CD8-positive, alpha-beta memory T cell (primary cell): ENCODE data around the gene RCN1. TPM values are rescaled to one million over a fixed set of nuclear protein-coding genes. Genes with fewer than 3 reads are reported as not detected.

Experiments
- CTCF ChIA-PET: fragments of 350-600 bp; sonication (Branson Sonifier 250); formaldehyde crosslinking; loops from one replicate; lab custom pipeline; 2021; ENCODE audit warnings: antibody characterized with exemption; lab: Charles Lee
- POLR2A ChIA-PET: fragments of 350-600 bp; sonication (Branson Sonifier 250); formaldehyde crosslinking; loops from one replicate; lab custom pipeline; 2021; ENCODE audit warnings: antibody characterized with exemption; lab: Charles Lee
- DNase-seq, 5 donors: peaks; one replicate each; pipeline versions ENCODE4 v3.0.0 to v3.0.0-alpha.2; 2020 to 2022; ENCODE audit warnings: mixed read lengths in 1 of 5
- H3K27ac ChIP-seq: one replicate; pipeline ENCODE4 v1.7.0; 2013; ENCODE audit warnings: low read depth, mild to moderate bottlenecking, low read length, moderate library complexity
- H3K27me3 ChIP-seq: 2 replicates; pipeline ENCODE4 v1.7.0; 2013; ENCODE audit warnings: low read length, mild to moderate bottlenecking; ENCODE audit not compliant: insufficient read depth, poor library complexity, severe bottlenecking
- H3K36me3 ChIP-seq: 2 replicates; pipeline ENCODE4 v1.7.0; 2013; ENCODE audit warnings: mild to moderate bottlenecking, low read length, moderate library complexity; ENCODE audit not compliant: insufficient read depth
- H3K4me1 ChIP-seq: 2 replicates; pipeline ENCODE4 v1.7.0; 2013; ENCODE audit warnings: mild to moderate bottlenecking, low read length, moderate library complexity; ENCODE audit not compliant: insufficient read depth
- H3K4me3 ChIP-seq: 2 replicates; pipeline ENCODE4 v1.7.0; 2013; ENCODE audit warnings: mild to moderate bottlenecking, low read length
- H3K9me3 ChIP-seq: 2 replicates; pipeline ENCODE4 v1.7.0; 2013; ENCODE audit warnings: mild to moderate bottlenecking, low read length
- H3K27ac Mint-ChIP-seq, 8 donors: one replicate each; pipeline ENCODE4 v1.8.0; 2020 to 2021; ENCODE audit warnings: mixed read lengths in 8 of 8, mild to moderate bottlenecking in 6 of 8, inconsistent platforms in 3 of 8, moderate library complexity in 3 of 8
- H3K27me3 Mint-ChIP-seq, 2 donors: one replicate each; pipeline ENCODE4 v1.8.0; 2020 to 2021; ENCODE audit warnings: mixed read lengths in 2 of 2, mild to moderate bottlenecking in 1 of 2, moderate library complexity in 1 of 2
- H3K36me3 Mint-ChIP-seq, 3 donors: one replicate each; pipeline ENCODE4 v1.8.0; 2020 to 2021; ENCODE audit warnings: mixed read lengths in 3 of 3, inconsistent platforms in 1 of 3, mild to moderate bottlenecking in 1 of 3
- H3K4me1 Mint-ChIP-seq, 3 donors: one replicate each; pipeline ENCODE4 v1.8.0; 2020 to 2021; ENCODE audit warnings: mixed read lengths in 3 of 3, inconsistent platforms in 1 of 3, mild to moderate bottlenecking in 1 of 3
- H3K4me3 Mint-ChIP-seq, 7 donors: one replicate each; pipeline ENCODE4 v1.8.0; 2020 to 2021; ENCODE audit warnings: mixed read lengths in 7 of 7, mild to moderate bottlenecking in 6 of 7, moderate library complexity in 4 of 7, inconsistent platforms in 2 of 7
- H3K9me3 Mint-ChIP-seq, 5 donors: one replicate each; pipeline ENCODE4 v1.8.0; 2020 to 2022; ENCODE audit warnings: mixed read lengths in 5 of 5, mild to moderate bottlenecking in 3 of 5, moderate library complexity in 2 of 5, inconsistent platforms in 1 of 5
- polyA plus RNA-seq: library from polyadenylated mRNA; unstranded; fragments of 300-500 nt; fragmentation: Illumina TruSeq; gene quantifications from one replicate; pipeline ENCODE4 v1.2.3, GENCODE V29; 2021
- total RNA-seq, 2 experiments: library from RNA; stranded (reverse); gene quantifications; one replicate each; pipeline ENCODE4 v1.2.3, GENCODE V29; 2021

Gene RCN1
- total and polyA plus RNA-seq, 3 experiments from 2014 or later: 23.6 to 35.1 (median 30.9) TPM

DNA sequence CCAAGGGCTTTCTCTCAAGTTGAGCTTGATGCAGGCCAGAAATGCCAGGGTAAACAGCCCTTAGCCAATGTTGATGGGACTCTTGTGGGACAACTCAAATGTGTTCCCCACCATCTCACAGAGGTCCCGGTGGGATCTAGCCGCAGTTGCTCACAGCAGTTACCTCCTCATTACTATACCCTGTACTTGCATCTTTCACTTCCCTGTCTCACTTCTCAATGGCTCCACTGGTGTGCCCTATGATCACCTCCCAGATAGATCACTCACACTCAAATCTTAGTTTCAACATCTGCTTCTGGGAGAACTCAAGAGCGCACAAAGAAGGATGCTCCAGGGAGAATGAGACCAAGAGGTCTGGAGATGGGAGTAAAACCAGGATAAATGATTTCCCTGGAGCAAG, 47.0 kb downstream of the RCN1 start:
- Histone ChIP-seq H3K27ac (no peak overlapping the region), H3K27me3 (no peaks in the 10 kb centered on the region), H3K4me1 (no peaks in the 10 kb centered on the region), H3K4me3 (no peak overlapping the region), H3K9me3 (no peaks in the 10 kb centered on the region), H3K36me3 (no peaks in the 10 kb centered on the region)
- no peaks in the 10 kb centered on the region for H3K9me3 Mint-ChIP-seq
- H3K4me1 Mint-ChIP-seq: peaks cover 6 to 15% (median 10%) of the 10 kb centered on the region in 3 donors
- ChIA-PET POLR2A (no interaction called here), CTCF (no interaction called here)
- peaks cover 0 to 3% (median 0%) of the 10 kb centered on the region in 3 donors for H3K36me3 Mint-ChIP-seq
- no peak overlapping the region for H3K4me3 Mint-ChIP-seq
- no peak for DNase-seq
- no peak overlapping the region for H3K27ac Mint-ChIP-seq
- H3K27me3 Mint-ChIP-seq: peaks cover 3 to 4% of the 10 kb centered on the region in 2 donors

DNA sequence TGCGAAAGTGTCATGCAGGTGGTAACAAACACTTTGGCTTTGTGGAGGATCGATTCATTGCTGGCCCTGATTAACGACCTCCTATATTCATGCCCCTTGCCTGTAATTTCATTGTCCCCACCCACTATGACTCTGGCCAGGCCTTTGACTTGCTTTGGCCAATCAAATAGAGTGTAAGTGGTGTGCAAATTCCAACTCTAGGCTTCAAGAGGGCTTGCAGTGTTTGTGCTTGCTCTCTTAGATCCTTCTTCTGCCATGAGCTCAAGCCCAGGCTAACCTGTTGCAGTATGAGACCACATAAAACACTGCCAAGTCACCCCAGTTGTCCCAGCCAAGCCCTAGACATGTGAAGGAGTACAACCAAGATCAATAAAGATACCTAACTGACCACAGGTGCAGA, 48.0 kb downstream of the RCN1 start:
- Histone ChIP-seq H3K4me1 (no peaks in the 10 kb centered on the region), H3K36me3 (no peaks in the 10 kb centered on the region), H3K4me3 (no peak overlapping the region), H3K27ac (no peak overlapping the region), H3K27me3 (no peaks in the 10 kb centered on the region), H3K9me3 (no peaks in the 10 kb centered on the region)
- DNase-seq: no peak
- POLR2A ChIA-PET: no interaction called here
- Mint-ChIP-seq H3K27me3 (peaks cover 4 to 10% of the 10 kb centered on the region in 2 donors), H3K4me3 (no peak overlapping the region), H3K36me3 (peaks cover 0 to 3% (median 0%) of the 10 kb centered on the region in 3 donors), H3K27ac (peak overlapping the region in 1 of 8 donors; percentile 78), H3K9me3 (no peaks in the 10 kb centered on the region), H3K4me1 (peaks cover 6 to 22% (median 18%) of the 10 kb centered on the region in 3 donors)
- CTCF ChIA-PET: no interaction called here

DNA sequence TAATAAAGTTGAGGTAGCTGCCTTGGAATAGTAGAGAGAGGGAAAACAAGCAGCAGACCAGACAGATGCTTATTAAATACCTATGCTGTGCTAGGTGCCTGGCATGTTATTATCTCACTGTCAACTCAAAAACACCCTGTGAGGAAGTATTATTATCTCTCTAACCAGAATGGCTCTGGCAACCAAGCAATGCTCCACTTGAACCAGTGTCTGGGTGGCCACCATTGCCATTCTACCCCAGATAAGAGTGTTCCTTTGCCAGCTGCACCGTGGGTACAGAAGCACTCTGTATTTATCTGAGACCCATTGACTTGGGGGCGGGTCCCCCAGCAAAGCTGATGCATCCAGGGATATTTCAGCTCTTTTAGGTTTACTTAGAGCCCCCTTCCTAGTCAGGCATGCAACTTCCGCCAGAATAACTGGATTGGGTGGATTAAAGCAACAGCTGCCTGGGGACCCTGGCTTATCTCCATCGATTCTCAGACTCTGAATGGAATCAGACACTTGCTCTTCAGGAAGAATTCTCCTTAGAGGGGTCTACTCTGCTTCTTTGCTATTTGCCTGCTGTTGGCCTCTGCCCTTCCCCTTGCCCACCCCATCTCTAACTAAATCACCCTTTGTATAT, 49.1 kb downstream of the RCN1 start:
- Mint-ChIP-seq H3K4me1 (peaks cover 6 to 22% (median 18%) of the 10 kb centered on the region in 3 donors), H3K27me3 (peaks cover 6 to 18% of the 10 kb centered on the region in 2 donors), H3K27ac (no peak overlapping the region), H3K36me3 (peaks cover 0 to 3% (median 0%) of the 10 kb centered on the region in 3 donors), H3K4me3 (no peak overlapping the region), H3K9me3 (no peaks in the 10 kb centered on the region)
- DNase-seq: no peak
- ChIA-PET POLR2A (no interaction called here), CTCF (no interaction called here)
- Histone ChIP-seq H3K27ac (no peak overlapping the region), H3K9me3 (no peaks in the 10 kb centered on the region), H3K36me3 (no peaks in the 10 kb centered on the region), H3K4me3 (no peak overlapping the region), H3K4me1 (no peaks in the 10 kb centered on the region), H3K27me3 (no peaks in the 10 kb centered on the region)

DNA sequence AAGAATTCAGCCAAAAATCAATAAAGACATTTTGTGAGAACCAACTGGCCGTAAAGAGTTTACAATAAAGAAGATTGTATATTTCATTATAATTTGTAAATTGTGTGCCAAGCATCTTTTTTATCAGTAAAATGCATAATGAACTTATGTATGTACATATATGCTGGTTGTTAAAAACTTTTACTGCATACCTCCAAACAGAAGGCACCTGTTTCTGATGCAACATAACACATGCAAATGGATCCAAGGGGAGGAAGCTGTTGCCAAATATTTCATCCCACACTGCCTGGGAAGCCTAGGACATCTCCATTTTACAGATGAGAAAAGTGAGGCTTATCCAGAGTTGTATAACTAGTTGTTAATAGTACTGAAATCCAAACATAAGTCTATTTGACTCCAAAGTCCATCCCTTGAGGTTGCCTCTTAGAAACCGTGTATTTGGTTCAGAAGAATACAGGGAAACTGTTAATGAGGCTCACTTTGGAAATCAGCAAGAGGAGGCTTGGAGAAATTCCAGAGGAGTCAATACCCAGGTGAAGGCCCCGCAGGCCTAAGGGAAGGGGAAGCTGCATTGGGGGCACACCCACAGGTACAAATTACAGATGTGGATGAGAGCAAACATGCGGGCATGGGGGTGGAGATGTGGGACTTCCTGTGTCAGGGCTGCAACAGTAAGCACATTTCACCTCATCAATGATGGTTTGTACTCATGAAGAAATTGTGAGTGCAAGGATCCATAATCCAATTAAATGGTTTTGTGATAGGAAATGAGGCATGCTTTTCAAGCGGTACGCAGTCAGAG, 51.1 kb downstream of the RCN1 start:
- peak overlapping the region in 3 of 7 donors; percentile 54 to 66 (median 65) for H3K4me3 Mint-ChIP-seq
- H3K27me3 Mint-ChIP-seq: peaks cover 13 to 27% of the 10 kb centered on the region in 2 donors
- H3K36me3 ChIP-seq: no peaks in the 10 kb centered on the region
- no peak overlapping the region for H3K4me3 ChIP-seq
- H3K27ac ChIP-seq: no peak overlapping the region
- ChIA-PET POLR2A (no interaction called here), CTCF (interaction anchor here (1.0 kb wide), 1 partner anchor 90 kb away, joined by 3 read pairs; no protein-coding TSS in a partner anchor)
- no peaks in the 10 kb centered on the region for H3K27me3 ChIP-seq
- peaks cover 0 to 2% (median 0%) of the 10 kb centered on the region in 5 donors for H3K9me3 Mint-ChIP-seq
- H3K4me1 Mint-ChIP-seq: peaks cover 6 to 22% (median 18%) of the 10 kb centered on the region in 3 donors
- H3K4me1 ChIP-seq: no peaks in the 10 kb centered on the region
- peak overlapping the region in 3 of 8 donors; percentile 40 to 79 (median 52) for H3K27ac Mint-ChIP-seq
- no peaks in the 10 kb centered on the region for H3K36me3 Mint-ChIP-seq
- no peak for DNase-seq
- H3K9me3 ChIP-seq: no peaks in the 10 kb centered on the region

DNA sequence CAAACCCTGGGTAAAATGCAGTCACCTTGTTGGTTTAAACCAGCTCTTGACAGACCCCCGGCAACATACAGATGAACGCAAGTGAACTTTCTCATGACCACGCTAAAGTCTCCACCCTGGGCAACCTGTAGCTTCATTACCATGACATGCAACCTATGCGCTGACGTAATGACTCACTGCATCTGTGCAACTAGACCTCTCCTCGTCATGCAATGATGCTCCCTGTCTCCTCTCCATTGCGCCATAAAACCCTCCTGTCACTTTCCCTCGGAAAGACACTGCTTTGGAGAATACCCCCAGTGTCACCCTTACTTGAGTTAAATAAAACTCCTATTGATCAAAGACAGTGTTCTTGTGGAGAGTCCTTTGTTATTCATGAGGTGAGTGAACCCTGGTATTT, 52.5 kb downstream of the RCN1 start:
- H3K36me3 Mint-ChIP-seq: no peaks in the 10 kb centered on the region
- no peaks in the 10 kb centered on the region for H3K9me3 ChIP-seq
- CTCF ChIA-PET: interaction anchor here (1.3 kb wide), 1 partner anchor 19 kb away, joined by 3 read pairs; no protein-coding TSS in a partner anchor
- peak overlapping the region in 2 of 8 donors; percentile 3 to 10 for H3K27ac Mint-ChIP-seq
- H3K9me3 Mint-ChIP-seq: peaks cover 0 to 4% (median 0%) of the 10 kb centered on the region in 5 donors
- no peaks in the 10 kb centered on the region for H3K4me1 ChIP-seq
- H3K27me3 Mint-ChIP-seq: peaks cover 18 to 37% of the 10 kb centered on the region in 2 donors
- H3K36me3 ChIP-seq: no peaks in the 10 kb centered on the region
- no peak for DNase-seq
- no peak overlapping the region for H3K27ac ChIP-seq
- no peak overlapping the region for H3K4me3 ChIP-seq
- peaks cover 6 to 22% (median 18%) of the 10 kb centered on the region in 3 donors for H3K4me1 Mint-ChIP-seq
- H3K27me3 ChIP-seq: no peaks in the 10 kb centered on the region
- POLR2A ChIA-PET: no interaction called here
- H3K4me3 Mint-ChIP-seq: peak overlapping the region in 1 of 7 donors; percentile 26

DNA sequence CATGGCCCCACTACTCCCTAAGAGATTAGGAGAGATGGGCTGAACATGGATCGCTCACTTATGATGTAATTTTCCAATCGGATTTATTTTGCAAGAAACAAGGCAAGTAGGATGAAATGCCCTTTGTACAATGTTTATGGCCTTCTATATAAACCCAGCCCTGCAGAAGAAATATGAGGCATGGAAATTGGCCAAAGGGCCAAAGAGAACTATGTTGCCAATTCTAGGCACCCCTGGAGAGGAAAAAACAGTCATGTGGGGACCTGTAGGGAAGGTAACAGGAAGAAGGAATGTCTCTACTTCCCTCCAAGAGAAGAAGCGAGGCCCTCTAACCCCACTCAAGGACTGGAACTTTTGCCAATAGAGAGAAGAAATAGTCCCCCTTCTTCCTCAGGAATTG, 54.4 kb downstream of the RCN1 start:
- Mint-ChIP-seq H3K4me1 (peaks cover 6 to 22% (median 18%) of the 10 kb centered on the region in 3 donors), H3K27ac (no peak overlapping the region), H3K4me3 (no peak overlapping the region), H3K9me3 (peaks cover 0 to 4% (median 0%) of the 10 kb centered on the region in 5 donors), H3K27me3 (peaks cover 22 to 51% of the 10 kb centered on the region in 2 donors), H3K36me3 (no peaks in the 10 kb centered on the region)
- Histone ChIP-seq H3K36me3 (no peaks in the 10 kb centered on the region), H3K4me1 (no peaks in the 10 kb centered on the region), H3K27me3 (no peaks in the 10 kb centered on the region), H3K9me3 (no peaks in the 10 kb centered on the region), H3K4me3 (no peak overlapping the region), H3K27ac (no peak overlapping the region)
- DNase-seq: no peak
- CTCF ChIA-PET: no interaction called here
- POLR2A ChIA-PET: no interaction called here

DNA sequence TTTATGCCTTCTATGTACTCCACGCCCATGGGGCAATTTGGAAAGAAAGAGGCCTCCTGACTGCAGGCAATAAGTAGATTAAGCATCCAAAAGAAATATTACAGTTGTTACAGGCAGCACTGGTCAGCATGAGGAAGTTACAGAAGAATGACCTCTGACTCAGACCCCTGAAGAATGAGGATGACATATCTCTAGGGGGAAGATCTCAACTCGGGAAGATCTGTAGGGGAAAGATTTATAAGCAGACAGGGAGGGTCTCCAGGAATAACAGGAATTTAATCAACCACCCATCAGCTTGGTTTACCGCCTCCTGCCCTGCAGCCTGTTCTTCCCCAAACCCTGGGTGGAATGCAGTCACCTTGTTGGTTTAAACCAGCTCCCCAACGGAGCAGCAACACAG, 58.0 kb downstream of the RCN1 start:
- H3K4me1 Mint-ChIP-seq: peaks cover 0 to 2% (median 1%) of the 10 kb centered on the region in 3 donors
- CTCF ChIA-PET: no interaction called here

DNA sequence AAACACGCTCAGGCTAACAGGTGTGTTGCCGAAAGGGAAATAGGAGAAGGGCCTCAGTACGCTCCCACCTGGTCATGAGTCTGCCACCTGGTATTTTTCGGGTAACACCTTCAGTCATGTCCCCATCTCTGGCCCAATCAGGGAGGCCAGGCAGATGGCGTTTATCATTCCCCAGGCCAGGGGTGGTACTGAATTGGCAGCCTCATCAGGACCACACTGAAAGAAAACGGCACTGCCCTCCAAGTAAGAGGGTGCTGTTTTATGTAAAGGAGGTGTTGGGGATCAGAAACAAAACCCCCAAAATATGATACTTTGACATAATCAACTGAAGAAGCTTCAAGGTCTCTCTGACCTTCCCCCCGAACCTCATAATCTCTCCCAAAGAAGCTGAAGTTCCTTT, 58.9 kb downstream of the RCN1 start:
- no peaks in the 10 kb centered on the region for H3K27me3 ChIP-seq
- no peaks in the 10 kb centered on the region for H3K4me1 ChIP-seq
- Mint-ChIP-seq H3K27ac (no peak overlapping the region), H3K4me1 (peaks cover 0 to 8% (median 6%) of the 10 kb centered on the region in 3 donors), H3K27me3 (peaks cover 29 to 64% of the 10 kb centered on the region in 2 donors), H3K36me3 (no peaks in the 10 kb centered on the region), H3K4me3 (no peak overlapping the region), H3K9me3 (peaks cover 0 to 4% (median 0%) of the 10 kb centered on the region in 5 donors)
- no peak overlapping the region for H3K27ac ChIP-seq
- no peaks in the 10 kb centered on the region for H3K36me3 ChIP-seq
- H3K4me3 ChIP-seq: no peak overlapping the region
- DNase-seq: no peak
- no peaks in the 10 kb centered on the region for H3K9me3 ChIP-seq
- CTCF ChIA-PET: interaction anchor here (1.1 kb wide), 1 partner anchor 11 kb away, joined by 4 read pairs; no protein-coding TSS in a partner anchor
- POLR2A ChIA-PET: no interaction called here

More for the DNA sequence above, 58.0 kb downstream of the RCN1 start:
- no peaks in the 10 kb centered on the region for H3K4me1 ChIP-seq
- H3K27me3 ChIP-seq: no peaks in the 10 kb centered on the region
- no peak overlapping the region for H3K27ac ChIP-seq
- Mint-ChIP-seq H3K9me3 (peaks cover 0 to 4% (median 0%) of the 10 kb centered on the region in 5 donors), H3K36me3 (no peaks in the 10 kb centered on the region), H3K27me3 (peaks cover 30 to 71% of the 10 kb centered on the region in 2 donors), H3K4me3 (no peak overlapping the region), H3K27ac (no peak overlapping the region)
- H3K36me3 ChIP-seq: no peaks in the 10 kb centered on the region
- no peak overlapping the region for H3K4me3 ChIP-seq
- POLR2A ChIA-PET: no interaction called here
- DNase-seq: no peak
- H3K9me3 ChIP-seq: no peaks in the 10 kb centered on the region
